SK-MEL-5 (cell line): ENCODE results near the gene RALGAPA2. TPM values are rescaled to one million over a fixed set of nuclear protein-coding genes. Genes with fewer than 3 reads are reported as not detected.

Experiments used
- DNase-seq: peaks from one replicate; pipeline ENCODE4 v3.0.0-alpha.2; 2016; ENCODE audit warnings: low read depth, low spot score
- in situ Hi-C: cut with HindIII; loops from 2 replicates; pipeline ENCODE4 v1.10.0; 2016; ENCODE audit warnings: low sequenced_read_pairs, high pct_unique_total_duplicates, low pct_unique_long_range_greater_than_20kb
- total RNA-seq: library from RNA; depleted of rRNA; stranded (reverse); fragments of >200 nt; shearing (Covaris generic); gene quantifications from 2 replicates; pipeline ENCODE4 v1.2.3, GENCODE V29; 2014

RALGAPA2 gene
- total RNA-seq, 1 experiment from 2014 or later, result 9.3 TPM

GRCh38 chr20:20427227-20427864 lies 285.1 kb downstream of the RALGAPA2 start:
- no peak for DNase-seq
- in situ Hi-C loops, result no loop called here

DNA sequence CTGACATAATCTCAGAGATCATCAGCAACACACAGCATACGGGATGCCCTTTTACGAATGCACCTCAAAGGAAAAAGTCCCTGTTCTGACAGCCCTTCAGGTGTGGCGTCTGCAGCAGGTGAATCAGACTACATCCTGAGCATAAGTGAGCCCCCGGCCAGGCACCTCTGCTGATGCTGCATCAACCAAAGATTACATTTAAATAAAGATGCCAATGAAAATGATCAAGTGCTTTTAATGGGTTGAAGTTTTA lies 285.9 kb downstream of the RALGAPA2 start:
- DNase-seq, result no peak
- in situ Hi-C loops, result no loop called here

GRCh38 chr20:20425823-20426654 lies 286.4 kb downstream of the RALGAPA2 start:
- in situ Hi-C loops, result no loop called here
- DNase-seq, result no peak

- DNase-seq, result no peak
- in situ Hi-C loops, result no loop called here
These were observed 289.3 kb downstream of the RALGAPA2 start for GRCh38 chr20:20423117-20423516.

GRCh38 chr20:20417876-20418676 lies 294.4 kb downstream of the RALGAPA2 start:
- in situ Hi-C loops, result no loop called here
- DNase-seq, result no peak

- DNase-seq, result no peak
- in situ Hi-C loops, result no loop called here
These were observed 297.1 kb downstream of the RALGAPA2 start for GRCh38 chr20:20415321-20415720.

- DNase-seq, result no peak
- in situ Hi-C loops, result no loop called here
These were observed 297.7 kb downstream of the RALGAPA2 start for GRCh38 chr20:20414640-20415220.

GRCh38 chr20:20413810-20414281 lies 298.6 kb downstream of the RALGAPA2 start:
- in situ Hi-C loops, result no loop called here
- DNase-seq, result no peak

DNA sequence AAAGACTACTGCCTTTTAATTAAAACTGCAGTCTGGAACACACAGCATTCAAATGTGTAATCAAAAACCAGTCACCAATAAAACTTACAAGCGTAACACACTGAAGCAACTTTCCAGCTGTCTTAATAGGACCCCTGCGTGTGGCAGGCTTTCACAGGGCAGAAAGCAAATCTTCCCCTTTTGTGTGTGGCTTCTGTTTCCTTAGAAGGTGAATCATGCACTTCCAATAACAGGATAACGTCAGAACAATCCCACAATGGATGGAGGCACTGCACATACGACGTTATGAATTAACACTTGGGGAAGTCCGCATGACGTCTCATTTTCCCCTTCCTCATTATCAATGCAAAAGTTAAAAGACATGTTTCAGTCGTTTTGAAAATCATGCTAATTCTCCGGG lies 299.7 kb downstream of the RALGAPA2 start:
- DNase-seq, result no peak
- in situ Hi-C loops, result no loop called here

DNA sequence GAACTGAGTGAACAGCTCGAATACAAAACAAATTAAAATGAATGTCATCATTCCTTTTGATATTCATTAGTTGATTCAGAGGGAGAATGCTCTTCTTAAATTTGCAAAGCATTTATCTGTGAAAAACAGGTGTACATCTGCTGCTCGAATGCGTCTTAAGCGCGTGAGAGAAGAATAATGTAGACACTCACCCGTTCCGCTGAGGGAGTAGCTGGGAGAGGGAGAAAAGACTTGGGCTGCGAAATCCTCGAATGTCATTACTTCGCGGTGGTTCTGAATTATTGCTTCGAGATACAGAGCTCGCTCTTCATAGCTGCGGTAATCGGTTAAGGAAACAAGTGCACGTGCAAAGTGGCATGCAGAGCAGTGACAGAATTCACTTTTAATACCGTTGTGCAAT lies 300.6 kb downstream of the RALGAPA2 start:
- in situ Hi-C loops, result no loop called here
- DNase-seq, result no peak

DNA sequence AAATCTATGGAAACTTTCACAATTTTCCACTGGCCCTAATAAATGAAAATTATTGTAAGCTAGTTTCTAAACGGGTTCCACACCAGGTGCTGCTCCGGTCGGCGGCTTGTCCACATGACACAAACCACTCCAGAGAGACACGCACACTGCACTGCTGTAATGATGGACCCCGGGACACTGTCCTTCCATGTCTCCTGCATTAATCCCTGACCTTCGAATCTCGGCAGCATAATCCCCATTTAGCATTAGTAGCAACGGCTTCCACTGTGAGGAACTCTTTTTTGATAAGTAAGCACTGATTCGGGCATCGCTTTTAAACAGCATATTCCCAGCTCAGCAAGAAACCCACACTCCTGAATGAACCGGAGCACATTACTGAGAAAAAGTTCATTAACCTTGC lies 301.0 kb downstream of the RALGAPA2 start:
- DNase-seq, result no peak
- in situ Hi-C loops, result no loop called here

DNA sequence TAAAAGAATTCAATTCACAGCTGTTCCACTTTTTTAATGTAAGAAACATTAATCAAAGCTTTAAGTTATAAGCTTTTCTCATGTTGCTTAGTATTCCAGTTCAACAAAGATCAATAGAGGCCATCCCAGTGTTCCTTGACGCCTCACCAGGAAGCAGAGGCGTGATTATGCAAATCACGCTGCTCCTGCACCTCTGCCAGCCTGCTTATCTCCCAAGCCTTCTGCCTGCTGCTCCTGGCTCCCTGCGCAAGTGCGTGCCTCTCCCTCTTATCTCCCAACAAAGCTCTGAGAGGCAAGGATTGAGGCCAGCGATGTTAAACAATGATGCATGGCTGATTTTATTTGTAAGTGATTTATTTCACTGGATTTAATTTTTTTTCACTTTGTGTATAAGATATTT lies 301.8 kb downstream of the RALGAPA2 start:
- DNase-seq, result no peak
- in situ Hi-C loops, result no loop called here

DNA sequence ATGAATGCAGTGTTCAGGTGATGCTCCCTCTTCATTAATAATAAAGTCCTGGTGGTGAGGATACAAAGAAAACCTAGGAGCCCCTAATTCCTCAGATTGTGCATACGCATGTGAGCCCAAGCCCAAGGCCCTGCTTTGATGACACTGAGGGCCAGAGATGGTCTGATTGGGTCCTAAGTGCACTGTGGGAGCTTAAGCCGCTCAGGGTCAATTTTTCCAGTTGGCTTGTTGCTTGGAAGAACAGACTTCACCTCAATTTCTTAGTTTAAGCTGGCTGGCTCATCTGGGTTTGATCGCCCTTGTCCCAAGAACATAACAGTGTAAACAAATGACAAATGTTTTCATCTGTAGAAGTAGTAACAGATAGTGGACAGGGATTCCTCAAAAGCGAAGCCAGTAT lies 303.1 kb downstream of the RALGAPA2 start:
- in situ Hi-C loops, result no loop called here
- no peak for DNase-seq

DNA sequence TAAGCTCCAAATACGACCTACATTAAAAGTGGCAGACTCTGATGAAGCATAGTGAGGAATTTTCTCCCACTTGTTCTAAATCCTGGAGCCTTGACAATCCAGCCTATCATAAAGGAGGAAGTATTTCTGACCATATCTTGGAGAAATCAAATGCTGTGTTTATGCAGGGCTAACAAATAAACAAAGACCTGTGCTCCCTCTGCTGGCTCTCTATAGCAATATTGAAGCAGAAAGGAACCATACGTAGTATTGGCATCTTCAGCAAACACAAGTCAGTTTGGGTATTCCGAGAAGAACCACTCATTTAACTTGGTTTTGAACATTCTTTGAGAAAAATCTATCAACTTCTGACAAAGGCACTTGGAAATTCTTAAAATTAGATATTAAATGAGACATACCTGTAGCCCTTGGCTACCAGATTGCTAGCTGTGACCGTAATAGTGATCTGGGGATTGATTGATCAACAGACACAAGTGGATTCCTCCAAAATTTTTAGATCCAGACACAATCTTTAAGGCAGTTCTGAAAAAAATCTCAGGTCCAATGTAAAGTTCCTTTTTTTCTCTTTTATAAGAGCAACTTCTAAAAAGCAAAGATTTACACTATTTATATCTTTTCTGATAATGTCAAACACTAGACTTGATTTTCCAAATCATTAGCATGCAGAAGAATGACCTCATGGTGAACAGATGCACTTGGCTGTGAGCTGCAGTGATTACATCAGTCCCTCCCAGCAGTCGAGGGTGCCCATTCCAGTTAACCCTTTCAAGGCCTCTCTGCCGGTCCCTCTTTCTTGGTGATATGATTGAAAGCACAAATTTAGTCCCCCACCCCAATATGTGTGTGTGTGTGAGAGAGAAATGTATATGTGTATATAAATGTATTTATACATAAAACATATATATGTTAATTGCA lies 304.3 kb downstream of the RALGAPA2 start:
- DNase-seq, result peak; percentile 70
- in situ Hi-C loops, result no loop called here

- in situ Hi-C loops, result no loop called here
- DNase-seq, result no peak
These were observed 306.1 kb downstream of the RALGAPA2 start for GRCh38 chr20:20406306-20406705.

DNA sequence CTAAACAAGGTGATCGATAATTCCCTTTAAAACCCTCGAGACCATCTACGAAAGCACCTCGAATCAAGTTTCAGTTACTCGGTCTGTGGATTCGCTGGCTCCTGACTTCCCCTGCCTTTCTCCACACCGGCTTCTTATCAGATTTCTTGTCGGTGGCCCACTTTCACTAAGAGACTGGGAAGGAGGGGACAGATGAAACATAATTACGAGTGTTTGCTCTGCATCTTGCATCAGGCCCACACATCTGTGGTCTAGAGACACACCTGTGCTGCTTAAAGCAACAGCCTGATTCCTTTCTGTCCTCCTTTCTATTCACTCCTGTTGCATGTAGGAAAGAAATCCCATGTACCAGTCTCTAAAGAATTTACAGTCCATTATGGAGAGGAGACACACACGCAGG lies 306.8 kb downstream of the RALGAPA2 start:
- in situ Hi-C loops, result no loop called here
- no peak for DNase-seq

- in situ Hi-C loops, result no loop called here
- no peak for DNase-seq
These were observed 307.8 kb downstream of the RALGAPA2 start for GRCh38 chr20:20404633-20405032.
